NCI-H1105 (cell line): ENCODE data around the gene TMEM121B.

Experiments
- DNase-seq: peaks from one replicate; lab custom pipeline; 2025; lab: John Stamatoyannopoulos, UW

Gene TMEM121B

GRCh38 chr22:17137861-17138425 is 16.8 kb upstream of the TMEM121B start:
- no peak for DNase-seq

- no peak for DNase-seq
These were observed 16.0 kb upstream of the TMEM121B start for GRCh38 chr22:17137170-17137569.

- DNase-seq, result no peak
These were observed 14.1 kb upstream of the TMEM121B start for GRCh38 chr22:17135153-17135760.

GRCh38 chr22:17133137-17133536 is 12.0 kb upstream of the TMEM121B start:
- DNase-seq, result no peak

- DNase-seq, result no peak
These were observed 11.0 kb upstream of the TMEM121B start for GRCh38 chr22:17132112-17132511.

- DNase-seq, result peak; percentile 30
These were observed 10.5 kb upstream of the TMEM121B start for GRCh38 chr22:17131686-17132085.

- no peak for DNase-seq
These were observed 9.0 kb upstream of the TMEM121B start for GRCh38 chr22:17130199-17130598.

GRCh38 chr22:17120711-17121232 is 388 bp downstream of the TMEM121B start:
- DNase-seq, result no peak

GRCh38 chr22:17120281-17120680 is 879 bp downstream of the TMEM121B start:
- DNase-seq, result no peak

- no peak for DNase-seq
These were observed 1.5 kb downstream of the TMEM121B start for GRCh38 chr22:17119481-17120202.

GRCh38 chr22:17118342-17118741 is 2.8 kb downstream of the TMEM121B start:
- DNase-seq, result no peak

GRCh38 chr22:17117890-17118289 is 3.3 kb downstream of the TMEM121B start:
- DNase-seq, result no peak

GRCh38 chr22:17117400-17117799 is 3.8 kb downstream of the TMEM121B start:
- no peak for DNase-seq

GRCh38 chr22:17116572-17117330 is 4.4 kb downstream of the TMEM121B start:
- DNase-seq, result no peak

GRCh38 chr22:17115945-17116565 is 5.1 kb downstream of the TMEM121B start:
- no peak for DNase-seq

GRCh38 chr22:17115236-17115635 is 5.9 kb downstream of the TMEM121B start:
- no peak for DNase-seq

- DNase-seq, result no peak
These were observed 6.3 kb downstream of the TMEM121B start for GRCh38 chr22:17114898-17115235.

GRCh38 chr22:17114173-17114897 is 6.8 kb downstream of the TMEM121B start:
- no peak for DNase-seq

GRCh38 chr22:17113600-17113999 is 7.6 kb downstream of the TMEM121B start:
- DNase-seq, result no peak

GRCh38 chr22:17112491-17113042 is 8.6 kb downstream of the TMEM121B start:
- no peak for DNase-seq
